ENCODE measurements around the gene SOX6. TPM values are rescaled to one million over a fixed set of nuclear protein-coding genes. Genes with fewer than 3 reads are reported as not detected.

SOX6 gene
- total and polyA plus RNA-seq, 7 donors, result 0.61 to 47.6 (median 14.6) TPM

DNA sequence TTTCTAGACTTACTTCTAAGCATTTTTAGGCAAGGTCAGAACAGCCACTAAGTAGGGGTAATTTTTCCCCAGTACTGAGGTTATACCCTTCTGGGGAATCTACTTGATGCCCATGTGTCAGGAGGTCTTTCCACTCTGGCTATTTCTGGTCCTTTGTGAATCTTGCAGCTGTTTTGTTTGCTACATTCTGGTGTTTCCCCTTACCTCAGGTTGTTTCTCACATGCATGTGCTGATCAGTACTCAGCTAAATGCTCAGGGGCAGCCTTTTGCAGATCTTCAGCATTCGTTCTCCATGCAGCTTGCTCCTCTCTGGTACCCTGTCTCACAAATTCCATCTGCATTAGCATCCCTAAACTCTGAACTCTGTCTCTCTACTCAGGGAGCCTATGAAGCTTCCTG, 303.6 kb downstream of the SOX6 start:
- ATAC-seq (no peak), DNase-seq (no peak)
- intact Hi-C loops (cut with DNase I), result no loop called here
- Histone ChIP-seq H3K4me3 (no peak overlapping the region), H3K27me3 (ENCODE audit: insufficient read depth in 3 of 3, low read length in 2 of 3) (no peaks in the 10 kb centered on the region), H3K36me3 (ENCODE audit: insufficient read depth in 1 of 2, low read depth in 1 of 2) (peaks cover 0 to 38% of the 10 kb centered on the region in 2 donors), H3K4me1 (no peaks in the 10 kb centered on the region), H3K27ac (no peak overlapping the region), H3K9me3 (no peaks in the 10 kb centered on the region)
- TF ChIP-seq, protein P1, sequence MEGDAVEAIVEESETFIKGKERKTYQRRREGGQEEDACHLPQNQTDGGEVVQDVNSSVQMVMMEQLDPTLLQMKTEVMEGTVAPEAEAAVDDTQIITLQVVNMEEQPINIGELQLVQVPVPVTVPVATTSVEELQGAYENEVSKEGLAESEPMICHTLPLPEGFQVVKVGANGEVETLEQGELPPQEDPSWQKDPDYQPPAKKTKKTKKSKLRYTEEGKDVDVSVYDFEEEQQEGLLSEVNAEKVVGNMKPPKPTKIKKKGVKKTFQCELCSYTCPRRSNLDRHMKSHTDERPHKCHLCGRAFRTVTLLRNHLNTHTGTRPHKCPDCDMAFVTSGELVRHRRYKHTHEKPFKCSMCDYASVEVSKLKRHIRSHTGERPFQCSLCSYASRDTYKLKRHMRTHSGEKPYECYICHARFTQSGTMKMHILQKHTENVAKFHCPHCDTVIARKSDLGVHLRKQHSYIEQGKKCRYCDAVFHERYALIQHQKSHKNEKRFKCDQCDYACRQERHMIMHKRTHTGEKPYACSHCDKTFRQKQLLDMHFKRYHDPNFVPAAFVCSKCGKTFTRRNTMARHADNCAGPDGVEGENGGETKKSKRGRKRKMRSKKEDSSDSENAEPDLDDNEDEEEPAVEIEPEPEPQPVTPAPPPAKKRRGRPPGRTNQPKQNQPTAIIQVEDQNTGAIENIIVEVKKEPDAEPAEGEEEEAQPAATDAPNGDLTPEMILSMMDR (IDR thresholded peaks at IDR 0.05), result no peak
- 90 to 96% (median 96%) methylated on average over 1 of the region's 1 CpG for WGBS, 3 donors

DNA sequence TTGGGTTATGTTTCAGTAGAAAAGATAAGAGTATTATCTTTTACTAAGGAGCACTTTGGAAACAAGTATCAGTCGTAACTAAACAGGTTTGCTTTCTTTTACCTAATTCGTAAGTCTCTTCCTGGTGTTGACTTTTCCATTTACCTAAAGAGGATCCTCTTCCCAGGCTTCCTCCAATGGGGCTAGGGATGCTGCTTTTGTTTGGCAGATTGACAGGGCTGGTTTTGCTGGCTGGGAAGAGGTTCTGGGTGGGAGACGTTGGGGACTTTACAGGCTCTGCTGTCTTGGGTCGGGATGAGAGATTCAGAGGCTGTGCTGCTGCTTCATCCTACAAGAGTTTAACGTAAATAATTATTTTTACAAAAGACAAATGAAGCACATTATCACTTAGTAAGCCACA, 306.7 kb downstream of the SOX6 start:
- Histone ChIP-seq H3K36me3 (ENCODE audit: insufficient read depth in 1 of 2, low read depth in 1 of 2) (peaks cover 0 to 36% of the 10 kb centered on the region in 2 donors), H3K4me3 (no peak overlapping the region)
- TF ChIP-seq, protein P1 (IDR thresholded peaks at IDR 0.05), result no peak

DNA sequence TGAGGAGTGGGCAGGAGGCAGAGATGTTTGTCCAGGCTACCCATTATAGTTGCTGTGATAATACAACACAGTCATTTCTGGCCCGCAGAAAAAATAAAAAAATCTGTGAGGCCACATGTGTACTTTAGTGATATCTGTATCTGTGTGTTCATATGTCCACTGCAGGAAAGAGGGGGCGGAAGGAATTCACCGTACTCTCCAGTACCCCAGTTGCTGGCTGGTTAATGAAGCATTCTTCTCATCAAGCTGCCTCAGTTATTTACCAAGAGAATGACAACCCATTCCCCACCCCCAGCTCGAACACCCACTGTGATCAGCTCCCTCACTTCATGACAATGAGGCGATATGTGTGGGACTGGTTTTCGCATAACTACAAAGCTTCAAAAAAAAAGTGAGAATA, 309.3 kb downstream of the SOX6 start:
- no peaks in the 10 kb centered on the region for H3K27me3 ChIP-seq (ENCODE audit: insufficient read depth in 3 of 3, low read length in 2 of 3)
- no peak for DNase-seq
- 87 to 96% (median 93%) methylated on average over 6 of the region's 6 CpGs for WGBS, 3 donors
- ATAC-seq, result no peak
- no peaks in the 10 kb centered on the region for H3K4me1 ChIP-seq
- no peaks in the 10 kb centered on the region for H3K9me3 ChIP-seq
- peaks cover 0 to 31% of the 10 kb centered on the region in 2 donors for H3K36me3 ChIP-seq (ENCODE audit: insufficient read depth in 1 of 2, low read depth in 1 of 2)
- H3K27ac ChIP-seq, result no peak overlapping the region
- TF ChIP-seq, protein P1 (IDR thresholded peaks at IDR 0.05), result no peak
- intact Hi-C loops (cut with DNase I), result no loop called here
- no peak overlapping the region for H3K4me3 ChIP-seq

More for the DNA sequence above, 306.7 kb downstream of the SOX6 start:
- Histone ChIP-seq H3K27ac (no peak overlapping the region), H3K4me1 (no peaks in the 10 kb centered on the region), H3K27me3 (ENCODE audit: insufficient read depth in 3 of 3, low read length in 2 of 3) (no peaks in the 10 kb centered on the region), H3K9me3 (no peaks in the 10 kb centered on the region)
- DNase-seq, result no peak
- ATAC-seq, result no peak
- intact Hi-C loops (cut with DNase I), result no loop called here
- WGBS, 3 donors, result 76 to 79% (median 78%) methylated on average over 5 of the region's 5 CpGs

GRCh38 chr11:16043617-16044016, 312.7 kb downstream of the SOX6 start:
- 24 to 33% (median 28%) methylated on average over 2 of the region's 2 CpGs for WGBS, 3 donors
- intact Hi-C loops (cut with DNase I), result no loop called here
- DNase-seq, result no peak
- Histone ChIP-seq H3K36me3 (ENCODE audit: insufficient read depth in 1 of 2, low read depth in 1 of 2) (peaks cover 0 to 17% of the 10 kb centered on the region in 2 donors), H3K27me3 (ENCODE audit: insufficient read depth in 3 of 3, low read length in 2 of 3) (no peaks in the 10 kb centered on the region), H3K4me1 (no peaks in the 10 kb centered on the region), H3K4me3 (no peak overlapping the region), H3K27ac (no peak overlapping the region), H3K9me3 (no peaks in the 10 kb centered on the region)
- ATAC-seq, result peak; percentile 64 to 82 (median 73)
- TF ChIP-seq, protein P1 (IDR thresholded peaks at IDR 0.05), result no peak

DNA sequence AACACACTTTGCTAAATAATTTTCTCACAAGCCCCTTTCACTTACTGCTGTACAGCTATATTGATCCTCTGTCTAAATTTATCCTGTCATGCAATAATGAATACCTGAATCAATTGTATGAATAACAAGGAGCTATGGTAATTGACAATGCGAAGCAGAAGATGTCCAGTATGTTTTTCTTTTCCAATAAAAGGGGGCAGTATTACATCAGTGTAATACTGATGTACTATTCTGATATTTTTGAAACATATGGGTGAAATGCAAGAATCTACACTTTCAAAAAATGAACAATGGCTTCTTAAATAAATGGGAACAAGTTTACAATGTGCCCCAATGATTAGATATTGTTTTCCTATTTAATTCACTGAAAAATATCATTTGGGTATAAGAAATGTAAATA, 315.1 kb downstream of the SOX6 start:
- no peaks in the 10 kb centered on the region for H3K9me3 ChIP-seq
- DNase-seq, result no peak
- H3K27me3 ChIP-seq (ENCODE audit: insufficient read depth in 3 of 3, low read length in 2 of 3), result no peaks in the 10 kb centered on the region
- H3K27ac ChIP-seq, result no peak overlapping the region
- intact Hi-C loops (cut with DNase I), result no loop called here
- ATAC-seq, result no peak
- no peaks in the 10 kb centered on the region for H3K4me1 ChIP-seq
- TF ChIP-seq, protein P1 (IDR thresholded peaks at IDR 0.05), result no peak
- H3K4me3 ChIP-seq, result no peak overlapping the region
- peaks cover 0 to 4% of the 10 kb centered on the region in 2 donors for H3K36me3 ChIP-seq (ENCODE audit: insufficient read depth in 1 of 2, low read depth in 1 of 2)
- 92 to 94% (median 92%) methylated on average over 1 of the region's 1 CpG for WGBS, 3 donors

Data from psoas muscle (tissue), 8 donors.